ENCODE data around the gene SNRNP35.
"Not testable (repeated sequence)": the region's sequence is repeated elsewhere in the genome, so short reads cannot be mapped to it uniquely, and the experiment has no call there.

Gene SNRNP35

GRCh38 chr12:123449856-123450255 is 8.1 kb upstream of the SNRNP35 start:
- DNase-seq: no peak

- DNase-seq: no peak
These were observed 7.3 kb upstream of the SNRNP35 start for GRCh38 chr12:123450636-123451035.

DNA sequence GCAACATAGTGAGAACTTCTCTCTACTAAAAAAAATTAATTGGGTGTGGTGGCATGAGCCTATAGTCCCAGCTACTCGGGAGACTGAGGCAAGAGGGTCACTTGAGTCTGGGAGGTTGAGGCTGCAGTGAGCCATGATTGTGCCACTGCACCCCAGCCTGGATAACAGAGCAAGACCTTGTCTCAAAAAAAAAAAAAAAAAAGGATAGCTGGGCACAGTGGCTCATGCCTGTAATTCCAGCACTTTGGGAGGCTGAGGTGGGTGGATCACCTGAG is 5.7 kb upstream of the SNRNP35 start:
- DNase-seq: not testable (repeated sequence)

DNA sequence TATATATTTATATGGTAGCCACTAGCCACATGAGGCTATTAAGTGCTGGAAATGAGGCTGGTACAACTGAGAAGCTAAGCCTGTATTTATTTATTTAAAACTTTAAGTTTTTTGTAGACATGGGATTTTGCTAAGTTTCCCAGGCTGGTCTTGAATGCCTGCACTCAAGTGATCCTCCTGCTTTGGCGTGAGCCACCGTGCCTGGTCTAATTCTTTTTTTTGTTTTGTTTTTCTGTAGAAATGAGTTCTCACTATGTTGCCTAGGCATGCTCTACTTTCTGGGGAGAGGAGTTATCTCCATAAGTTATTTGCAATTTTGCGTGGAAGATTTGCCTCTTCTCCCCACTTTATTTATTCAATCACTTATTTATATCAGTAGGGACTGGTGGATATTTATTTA is 4.8 kb upstream of the SNRNP35 start:
- no peak for DNase-seq

GRCh38 chr12:123463174-123463573 is 5.2 kb downstream of the SNRNP35 start:
- not testable (repeated sequence) for DNase-seq

- no peak for DNase-seq
These were observed 7.1 kb downstream of the SNRNP35 start for GRCh38 chr12:123465084-123465483.

- no peak for DNase-seq
These were observed 10.8 kb downstream of the SNRNP35 start for GRCh38 chr12:123468786-123469185.

- no peak for DNase-seq
These were observed 12.0 kb downstream of the SNRNP35 start for GRCh38 chr12:123469978-123470377.

GRCh38 chr12:123471374-123472068 is 13.6 kb downstream of the SNRNP35 start:
- no peak for DNase-seq

DNA sequence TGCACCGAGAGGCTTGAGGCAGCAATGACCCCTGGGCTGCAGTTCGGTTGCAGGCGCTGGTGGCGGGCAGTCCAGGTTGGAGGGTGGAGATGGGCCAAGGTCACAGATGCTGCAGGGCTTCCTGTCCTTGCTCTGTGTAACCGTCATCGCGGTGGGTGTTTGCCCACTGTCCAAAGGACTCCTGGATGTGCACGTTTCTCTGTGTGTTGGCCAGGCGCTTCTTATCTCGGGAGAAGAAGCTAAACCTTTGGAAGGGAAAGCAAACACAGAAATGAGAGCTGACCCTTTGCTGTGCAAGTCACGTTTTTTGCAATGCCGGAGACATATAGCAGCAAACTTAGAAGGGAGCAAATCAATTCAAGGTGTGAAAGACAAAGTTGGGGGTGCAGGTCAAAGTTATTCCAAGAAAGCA is 14.5 kb downstream of the SNRNP35 start:
- no peak for DNase-seq

GRCh38 chr12:123474485-123475245 is 16.7 kb downstream of the SNRNP35 start:
- DNase-seq: no peak

- no peak for DNase-seq
These were observed 17.3 kb downstream of the SNRNP35 start for GRCh38 chr12:123475246-123475703.

DNA sequence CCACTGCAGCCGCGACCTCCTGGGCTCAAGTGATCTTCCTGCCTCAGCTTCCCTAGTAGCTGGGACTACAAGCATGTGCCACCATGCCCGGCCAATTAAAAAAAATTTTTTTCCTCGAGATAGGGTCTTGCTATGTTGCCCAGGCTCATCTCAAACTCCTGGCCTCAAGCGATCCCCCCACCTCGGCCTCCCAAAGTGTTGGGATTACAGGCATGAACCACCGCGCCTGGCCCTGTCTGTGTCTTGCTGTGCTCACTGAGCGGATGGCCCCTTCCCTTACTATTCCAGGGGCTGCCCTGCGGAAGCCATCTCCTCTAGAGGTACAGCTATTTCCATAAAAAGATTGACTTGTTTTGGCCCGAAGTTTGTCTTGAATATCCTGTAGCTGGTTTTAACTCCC is 20.1 kb downstream of the SNRNP35 start:
- no peak for DNase-seq

GRCh38 chr12:123478762-123479161 is 20.8 kb downstream of the SNRNP35 start:
- DNase-seq: no peak

DNA sequence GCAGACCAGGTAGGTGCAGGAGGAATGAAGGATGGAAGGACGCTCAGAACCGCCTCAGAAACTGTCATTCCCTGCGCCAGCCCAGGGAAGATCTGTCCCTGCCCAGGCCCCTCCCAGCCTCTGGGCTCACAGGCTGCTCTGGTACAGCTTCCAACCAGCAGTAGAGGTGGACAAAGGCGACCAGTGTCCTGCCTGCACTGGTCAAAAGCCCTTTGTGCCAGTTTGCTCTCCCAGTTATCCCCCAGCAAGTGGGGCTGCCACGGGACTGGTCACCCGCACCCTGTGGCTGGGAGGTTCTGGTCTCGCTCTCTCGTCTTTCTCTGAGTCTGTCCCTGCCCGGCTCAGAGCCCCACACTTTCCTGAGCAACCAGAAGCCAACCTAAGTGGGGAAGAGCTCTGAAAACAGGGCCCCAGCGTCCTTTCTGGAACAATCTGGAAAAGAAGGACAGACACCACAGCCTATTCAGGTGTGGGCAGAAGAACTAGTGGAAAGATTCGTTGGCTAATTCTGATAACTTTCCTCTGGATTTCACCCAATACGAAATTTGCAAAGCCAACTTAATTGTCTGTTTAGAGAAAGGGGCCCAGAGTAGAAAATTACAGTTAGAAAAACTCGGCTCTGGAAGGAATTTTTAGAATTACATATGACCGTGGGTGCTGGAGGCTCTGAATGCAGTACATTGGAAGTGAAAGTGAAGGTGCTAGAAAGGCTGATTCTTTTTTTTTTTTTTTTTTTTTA is 21.7 kb downstream of the SNRNP35 start:
- DNase-seq: no peak

- not testable (repeated sequence) for DNase-seq
These were observed 23.3 kb downstream of the SNRNP35 start for GRCh38 chr12:123481251-123481650.

DNA sequence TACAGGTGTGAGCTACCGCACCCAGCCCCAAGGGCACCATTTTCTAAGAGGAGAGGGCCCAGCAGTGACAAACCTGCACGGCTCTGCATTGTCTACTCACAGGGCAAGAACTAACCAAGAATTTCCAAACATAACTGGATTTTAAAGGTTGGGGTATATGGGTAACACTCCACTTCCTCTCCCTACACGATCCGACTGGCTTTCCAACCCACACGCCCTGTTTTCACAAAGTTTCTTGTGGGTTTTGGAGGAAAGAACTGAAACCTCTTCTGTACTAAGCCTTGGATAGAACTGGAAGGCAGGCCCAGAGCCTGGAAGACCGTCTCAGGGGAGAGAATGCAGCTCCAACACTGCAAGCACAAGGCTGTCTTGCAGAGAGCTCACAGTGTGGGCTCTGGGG is 24.9 kb downstream of the SNRNP35 start:
- no peak for DNase-seq

- no peak for DNase-seq
These were observed 25.8 kb downstream of the SNRNP35 start for GRCh38 chr12:123483602-123484248.

DNA sequence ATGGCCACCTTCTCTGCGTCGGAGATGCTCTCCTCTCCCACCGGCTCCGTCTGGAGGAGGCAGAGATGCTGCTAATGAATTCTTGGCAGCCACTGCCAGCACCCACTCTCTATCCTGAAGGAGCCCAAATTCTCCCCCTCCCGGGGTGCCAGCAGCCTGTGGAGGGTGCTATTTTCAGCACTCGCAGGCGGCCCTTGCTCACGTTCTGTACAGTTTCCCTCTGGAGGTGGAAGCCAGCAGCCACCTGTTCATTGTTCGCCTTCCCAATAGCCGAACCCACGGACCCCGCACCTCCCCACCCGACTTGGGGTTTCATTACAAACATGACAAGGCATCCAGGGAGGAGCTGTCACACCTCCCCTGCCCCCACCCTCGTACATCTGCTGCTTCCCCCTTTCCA is 27.8 kb downstream of the SNRNP35 start:
- no peak for DNase-seq

GRCh38 chr12:123487428-123487827 is 29.5 kb downstream of the SNRNP35 start:
- no peak for DNase-seq

GRCh38 chr12:123488539-123489230 is 30.7 kb downstream of the SNRNP35 start:
- DNase-seq: no peak

GRCh38 chr12:123489580-123489979 is 31.6 kb downstream of the SNRNP35 start:
- DNase-seq: no peak

GRCh38 chr12:123490089-123490488 is 32.1 kb downstream of the SNRNP35 start:
- no peak for DNase-seq
